CD4-positive, alpha-beta memory T cell (primary cell): ENCODE results near the gene ALKBH2. TPM values are rescaled to one million over a fixed set of nuclear protein-coding genes. Genes with fewer than 3 reads are reported as not detected.

Experiments used
- CTCF ChIA-PET: fragments of 350-600 bp; sonication (Branson Sonifier 250); formaldehyde crosslinking; loops from one replicate; lab custom pipeline; 2021; ENCODE audit warnings: inconsistent platforms; ENCODE audit not compliant: partially characterized antibody; lab: Charles Lee
- POLR2A ChIA-PET: fragments of 350-600 bp; sonication (Branson Sonifier 250); formaldehyde crosslinking; loops from one replicate; lab custom pipeline; 2021; ENCODE audit not compliant: partially characterized antibody; lab: Charles Lee
- DNase-seq, 5 donors: peaks; one replicate each; pipeline versions ENCODE4 v3.0.0 to v3.0.0-alpha.2; 2020 to 2022; ENCODE audit warnings: mixed read lengths in 1 of 5
- H3K27ac ChIP-seq: one replicate; pipeline ENCODE4 v1.7.0; 2013; ENCODE audit warnings: low read depth, low read length
- H3K27me3 ChIP-seq: 2 replicates; pipeline ENCODE4 v1.7.0; 2013; ENCODE audit warnings: mild to moderate bottlenecking, low read length, moderate library complexity; ENCODE audit not compliant: insufficient read depth
- H3K36me3 ChIP-seq: 2 replicates; pipeline ENCODE4 v1.7.0; 2013; ENCODE audit warnings: mild to moderate bottlenecking, low read length, moderate library complexity; ENCODE audit not compliant: insufficient read depth
- H3K4me1 ChIP-seq: 2 replicates; pipeline ENCODE4 v1.7.0; 2013; ENCODE audit warnings: mild to moderate bottlenecking, low read length, moderate library complexity; ENCODE audit not compliant: insufficient read depth
- H3K4me3 ChIP-seq, 2 donors: one replicate each; pipeline ENCODE4 v1.7.0; 2013; ENCODE audit warnings: low read length in 2 of 2, mild to moderate bottlenecking in 1 of 2
- H3K9me3 ChIP-seq, 2 donors: one replicate each; pipeline ENCODE4 v1.7.0; 2013; ENCODE audit warnings: low read length in 2 of 2, control low read depth in 1 of 2; ENCODE audit not compliant: control insufficient read depth in 1 of 2
- H3K27ac Mint-ChIP-seq, 7 donors: one replicate each; pipeline ENCODE4 v1.8.0; 2020 to 2021; ENCODE audit warnings: mixed read lengths in 7 of 7, mild to moderate bottlenecking in 6 of 7, inconsistent platforms in 3 of 7, moderate library complexity in 3 of 7
- H3K27me3 Mint-ChIP-seq, 2 donors: one replicate each; pipeline ENCODE4 v1.8.0; 2020 to 2021; ENCODE audit warnings: mixed read lengths in 2 of 2
- H3K36me3 Mint-ChIP-seq, 2 donors: one replicate each; pipeline ENCODE4 v1.8.0; 2020 to 2021; ENCODE audit warnings: mixed read lengths in 2 of 2, inconsistent platforms in 1 of 2, mild to moderate bottlenecking in 1 of 2
- H3K4me1 Mint-ChIP-seq, 4 donors: one replicate each; pipeline ENCODE4 v1.8.0; 2020 to 2021; ENCODE audit warnings: mixed read lengths in 4 of 4, mild to moderate bottlenecking in 1 of 4
- H3K4me3 Mint-ChIP-seq, 8 donors: one replicate each; pipeline ENCODE4 v1.8.0; 2020 to 2021; ENCODE audit warnings: mixed read lengths in 8 of 8, mild to moderate bottlenecking in 7 of 8, moderate library complexity in 6 of 8, inconsistent platforms in 3 of 8
- H3K9me3 Mint-ChIP-seq, 8 donors: one replicate each; pipeline ENCODE4 v1.8.0; 2020 to 2021; ENCODE audit warnings: mixed read lengths in 8 of 8, mild to moderate bottlenecking in 5 of 8, inconsistent platforms in 3 of 8, moderate library complexity in 1 of 8
- intact Hi-C: fragments of 100-400 bp; cut with micrococcal nuclease; formaldehyde crosslinking; loops from one replicate; pipeline ENCODE4 v1.15.1; 2023
- polyA plus RNA-seq, 2 donors: library from polyadenylated mRNA; unstranded; fragments of 300-500 nt; fragmentation: Illumina TruSeq; gene quantifications; one replicate each; pipeline ENCODE4 v1.2.3, GENCODE V29; 2021
- total RNA-seq, 2 experiments: library from RNA; stranded (reverse); gene quantifications; one replicate each; pipeline ENCODE4 v1.2.3, GENCODE V29; 2021

ALKBH2 gene
- total and polyA plus RNA-seq, 4 experiments from 2014 or later: 12.9 to 16.4 (median 14.7) TPM

GRCh38 chr12:109113661-109114321 is 20.5 kb upstream of the ALKBH2 start:
- intact Hi-C loops: loop anchor here (2.0 kb wide), 1 partner anchor 271 kb away; no protein-coding TSS in a partner anchor
- H3K27ac ChIP-seq: no peak overlapping the region

DNA sequence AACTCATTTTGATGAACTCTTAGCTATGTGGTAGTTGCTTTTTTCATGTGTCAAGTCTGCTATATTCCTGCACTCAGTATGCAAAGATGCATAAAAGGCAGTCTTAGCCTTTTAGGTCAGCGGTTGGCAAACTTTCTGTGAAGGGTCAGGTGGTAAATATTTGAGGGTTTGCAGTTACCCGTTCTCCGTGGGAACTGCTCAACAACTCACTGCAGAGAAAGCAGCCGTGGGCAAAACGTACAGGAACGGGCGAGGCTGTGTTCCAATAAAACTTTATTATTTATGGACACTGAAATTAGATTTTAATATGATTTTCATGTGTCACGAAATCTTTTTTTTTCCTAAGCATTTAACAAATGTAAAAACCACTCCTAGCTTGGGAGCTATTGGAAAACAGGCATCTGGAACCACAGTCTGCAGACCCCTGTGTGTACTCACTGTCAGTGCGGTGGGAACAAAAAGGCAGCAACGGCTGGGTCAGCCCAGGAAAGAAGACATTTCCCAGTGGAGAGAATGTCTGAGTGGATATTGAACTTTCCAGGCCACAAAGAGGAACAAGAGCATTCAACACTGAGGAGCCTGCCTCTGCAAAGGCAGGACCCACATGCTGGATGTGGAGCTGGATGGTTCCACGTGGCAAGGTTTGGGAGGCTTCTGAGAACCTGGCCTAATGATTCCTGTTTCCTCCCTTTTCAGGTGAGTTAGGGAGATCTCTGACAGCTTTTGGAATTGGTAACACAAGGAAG is 19.6 kb upstream of the ALKBH2 start:
- CTCF ChIA-PET: interaction anchor here (0.6 to 3.7 kb wide), 22 partner anchors 7 to 1095 kb away, joined by 3 to 33 read pairs (median 6); partner anchors contain the start of gene ALKBH2
- peaks cover 10 to 20% of the 10 kb centered on the region in 2 donors for H3K36me3 Mint-ChIP-seq
- no peaks in the 10 kb centered on the region for H3K9me3 Mint-ChIP-seq
- peak overlapping the region in 1 of 7 donors; percentile 49 for H3K27ac Mint-ChIP-seq
- intact Hi-C loops: loop anchor here (2.0 kb wide), 1 partner anchor 272 kb away; no protein-coding TSS in a partner anchor
- H3K9me3 ChIP-seq: no peaks in the 10 kb centered on the region
- no peak for DNase-seq
- peak overlapping the region in 1 of 8 donors; percentile 62 for H3K4me3 Mint-ChIP-seq
- H3K4me3 ChIP-seq: no peak overlapping the region
- H3K36me3 ChIP-seq: peaks cover 5% of the 10 kb centered on the region
- no peaks in the 10 kb centered on the region for H3K27me3 ChIP-seq
- no peaks in the 10 kb centered on the region for H3K27me3 Mint-ChIP-seq
- no peak overlapping the region for H3K27ac ChIP-seq
- H3K4me1 ChIP-seq: peaks cover 7% of the 10 kb centered on the region
- POLR2A ChIA-PET: interaction anchor here (1.3 kb wide), 1 partner anchor 8 kb away, joined by 3 read pairs; no protein-coding TSS in a partner anchor
- H3K4me1 Mint-ChIP-seq: peaks cover 9 to 37% (median 20%) of the 10 kb centered on the region in 4 donors

More at GRCh38 chr12:109113661-109114321, 20.5 kb upstream of the ALKBH2 start:
- no peak overlapping the region for H3K4me3 ChIP-seq
- no peak for DNase-seq
- Mint-ChIP-seq H3K4me3 (peak overlapping the region in 3 of 8 donors; percentile 1 to 38 (median 15)), H3K27me3 (no peaks in the 10 kb centered on the region), H3K4me1 (peaks cover 9 to 37% (median 20%) of the 10 kb centered on the region in 4 donors), H3K27ac (peak overlapping the region in 1 of 7 donors; percentile 3), H3K9me3 (no peaks in the 10 kb centered on the region), H3K36me3 (peaks cover 8 to 15% of the 10 kb centered on the region in 2 donors)
- POLR2A ChIA-PET: no interaction called here
- CTCF ChIA-PET: interaction anchor here (1.2 to 3.7 kb wide), 5 partner anchors 9 to 267 kb away, joined by 3 to 33 read pairs (median 9); no protein-coding TSS in a partner anchor
- peaks cover 7% of the 10 kb centered on the region for H3K4me1 ChIP-seq
- no peaks in the 10 kb centered on the region for H3K9me3 ChIP-seq
- no peaks in the 10 kb centered on the region for H3K27me3 ChIP-seq
- H3K36me3 ChIP-seq: peaks cover 5% of the 10 kb centered on the region

DNA sequence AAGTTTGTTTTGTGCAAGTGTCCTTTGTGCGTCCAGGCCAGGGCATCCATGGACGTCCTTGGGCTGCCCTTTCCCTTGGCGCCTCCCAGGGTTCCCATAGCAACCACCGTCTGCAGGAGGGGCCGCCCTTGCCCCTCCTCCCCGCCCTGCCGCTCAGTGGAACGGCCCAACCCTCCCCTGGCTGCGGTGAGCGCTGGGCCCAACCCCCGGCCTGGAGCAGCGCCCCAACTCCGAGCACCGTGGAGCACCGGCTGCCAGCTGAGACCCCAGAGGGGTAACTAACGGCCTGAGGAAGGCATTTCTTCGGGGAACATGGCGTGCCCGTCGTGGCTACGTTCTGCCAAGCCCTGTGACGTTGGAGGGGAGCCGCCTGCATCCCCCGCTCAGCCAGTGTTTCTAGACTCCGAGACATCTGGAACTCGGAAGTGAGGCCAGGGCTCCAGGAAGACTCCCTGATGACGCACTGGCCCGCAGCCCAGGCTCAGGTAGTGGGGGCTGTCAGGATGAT is 17.8 kb upstream of the ALKBH2 start:
- Histone ChIP-seq H3K4me1 (peaks cover 7% of the 10 kb centered on the region), H3K27me3 (no peaks in the 10 kb centered on the region), H3K9me3 (no peaks in the 10 kb centered on the region), H3K27ac (peak overlapping the region; percentile 68), H3K4me3 (peak overlapping the region; percentile 9 to 53), H3K36me3 (peaks cover 6% of the 10 kb centered on the region)
- intact Hi-C loops: loop anchor here (1.0 to 2.0 kb wide), 2 partner anchors 13 to 44 kb away; no protein-coding TSS in a partner anchor
- Mint-ChIP-seq H3K4me3 (peak overlapping the region; percentile 73 to 88 (median 82)), H3K36me3 (peaks cover 14 to 33% of the 10 kb centered on the region in 2 donors), H3K4me1 (peaks cover 9 to 37% (median 20%) of the 10 kb centered on the region in 4 donors), H3K27ac (peak overlapping the region in 6 of 7 donors; percentile 73 to 91 (median 84)), H3K9me3 (no peaks in the 10 kb centered on the region), H3K27me3 (no peaks in the 10 kb centered on the region)
- DNase-seq: peak; percentile 25 to 74 (median 45)
- ChIA-PET POLR2A (interaction anchor here (0.8 to 1.5 kb wide), 2 partner anchors 17 to 57 kb away, joined by 3 read pairs; no protein-coding TSS in a partner anchor), CTCF (interaction anchor here (0.9 to 3.7 kb wide), 17 partner anchors 8 to 287 kb away, joined by 3 to 33 read pairs (median 4); partner anchors contain the start of gene ALKBH2)

- peak overlapping the region in 6 of 8 donors; percentile 10 to 87 (median 70) for H3K4me3 Mint-ChIP-seq
- intact Hi-C loops: loop anchor here (2.0 kb wide), 1 partner anchor 45 kb away; no protein-coding TSS in a partner anchor
- no peaks in the 10 kb centered on the region for H3K27me3 Mint-ChIP-seq
- DNase-seq: no peak
- Histone ChIP-seq H3K4me3 (no peak overlapping the region), H3K36me3 (peaks cover 17% of the 10 kb centered on the region), H3K9me3 (no peaks in the 10 kb centered on the region), H3K27ac (no peak overlapping the region), H3K4me1 (peaks cover 7% of the 10 kb centered on the region), H3K27me3 (no peaks in the 10 kb centered on the region)
- ChIA-PET POLR2A (interaction anchor here (1.5 kb wide), 1 partner anchor 56 kb away, joined by 3 read pairs; no protein-coding TSS in a partner anchor), CTCF (interaction anchor here (1.2 kb wide), 1 partner anchor 55 kb away, joined by 3 read pairs; no protein-coding TSS in a partner anchor)
- H3K9me3 Mint-ChIP-seq: no peaks in the 10 kb centered on the region
- H3K4me1 Mint-ChIP-seq: peaks cover 10 to 25% (median 14%) of the 10 kb centered on the region in 4 donors
- H3K36me3 Mint-ChIP-seq: peaks cover 23 to 44% of the 10 kb centered on the region in 2 donors
- peak overlapping the region; percentile 56 to 91 (median 85) for H3K27ac Mint-ChIP-seq
These were observed 16.6 kb upstream of the ALKBH2 start for GRCh38 chr12:109109746-109110350.

DNA sequence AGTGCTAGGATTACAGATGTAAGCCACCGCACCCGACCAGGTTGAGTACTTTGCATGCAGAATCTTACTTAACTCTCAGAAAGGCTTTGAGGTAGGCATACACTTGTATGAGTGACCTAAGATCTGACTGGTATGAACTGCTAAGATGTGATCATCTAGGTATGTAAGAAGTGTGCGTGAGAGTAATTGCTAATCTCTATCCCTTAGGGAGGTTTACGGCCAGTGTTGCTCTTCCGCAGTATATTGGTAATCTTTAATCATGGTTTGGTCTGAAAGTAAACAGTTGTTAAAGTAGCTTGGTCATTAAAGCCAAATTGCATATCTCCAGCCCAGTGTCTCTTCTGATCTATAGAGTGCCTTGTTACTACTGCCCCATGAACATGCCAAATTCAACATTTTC is 11.9 kb upstream of the ALKBH2 start:
- Mint-ChIP-seq H3K9me3 (no peaks in the 10 kb centered on the region), H3K36me3 (peaks cover 34 to 68% of the 10 kb centered on the region in 2 donors), H3K4me1 (peaks cover 5 to 12% (median 7%) of the 10 kb centered on the region in 4 donors), H3K27ac (peak overlapping the region in 3 of 7 donors; percentile 7 to 44 (median 25)), H3K4me3 (no peak overlapping the region), H3K27me3 (no peaks in the 10 kb centered on the region)
- no peak overlapping the region for H3K4me3 ChIP-seq
- H3K9me3 ChIP-seq: no peaks in the 10 kb centered on the region
- no peaks in the 10 kb centered on the region for H3K27me3 ChIP-seq
- H3K36me3 ChIP-seq: peaks cover 41% of the 10 kb centered on the region
- peaks cover 7% of the 10 kb centered on the region for H3K4me1 ChIP-seq
- ChIA-PET POLR2A (no interaction called here), CTCF (no interaction called here)
- DNase-seq: no peak
- intact Hi-C loops: no loop called here
- no peak overlapping the region for H3K27ac ChIP-seq

- no peak overlapping the region for H3K27ac ChIP-seq
- intact Hi-C loops: no loop called here
- peak overlapping the region in 2 of 7 donors; percentile 65 to 72 for H3K27ac Mint-ChIP-seq
- CTCF ChIA-PET: interaction anchor here (0.8 to 1.4 kb wide), 3 partner anchors 8 to 152 kb away, joined by 3 to 5 read pairs (median 4); no protein-coding TSS in a partner anchor
- H3K36me3 Mint-ChIP-seq: peaks cover 25 to 59% of the 10 kb centered on the region in 2 donors
- POLR2A ChIA-PET: no interaction called here
- H3K9me3 Mint-ChIP-seq: no peaks in the 10 kb centered on the region
- no peak for DNase-seq
- no peaks in the 10 kb centered on the region for H3K27me3 ChIP-seq
- H3K4me3 Mint-ChIP-seq: no peak overlapping the region
- no peak overlapping the region for H3K4me3 ChIP-seq
- H3K4me1 Mint-ChIP-seq: peaks cover 16 to 34% (median 30%) of the 10 kb centered on the region in 4 donors
- H3K4me1 ChIP-seq: peaks cover 27% of the 10 kb centered on the region
- peaks cover 38% of the 10 kb centered on the region for H3K36me3 ChIP-seq
- no peaks in the 10 kb centered on the region for H3K9me3 ChIP-seq
- no peaks in the 10 kb centered on the region for H3K27me3 Mint-ChIP-seq
These were observed 9.2 kb upstream of the ALKBH2 start for GRCh38 chr12:109102491-109102890.
